Endothelial cell of coronary artery (primary cell): ENCODE measurements around the gene RUSC2. TPM values are rescaled to one million over a fixed set of nuclear protein-coding genes. Genes with fewer than 3 reads are reported as not detected.

Source experiments
- total RNA-seq: library from RNA; depleted of rRNA; stranded (reverse); fragments of >200 nt; gene quantifications from 2 replicates; pipeline ENCODE4 v1.2.3, GENCODE V29; 2014

Gene RUSC2
- 10.3 and 19.7 TPM in 2 replicates for total RNA-seq

GRCh38 chr9:35489313-35490154, at the start of gene RUSC2:
TSS of gene RUSC2 (plus strand) at chr9:35490111. CDS start at chr9:35546522, 56,411 bp downstream.

Other genes with a start within 250 kb of the RUSC2 start
- 4.0 and 8.4 TPM in 2 replicates for gene TESK1, start 115.2 kb downstream of the RUSC2 start, total RNA-seq
- gene CD72, start 128.3 kb downstream of the RUSC2 start, total RNA-seq = not detected in 2 replicates
- not detected in 2 replicates for gene SIT1, start 160.8 kb downstream of the RUSC2 start, total RNA-seq
- gene RMRP, start 167.9 kb downstream of the RUSC2 start, total RNA-seq = 34,663 and 71,197 TPM in 2 replicates
- gene CCDC107, start 168.2 kb downstream of the RUSC2 start, total RNA-seq = 8.9 and 13.7 TPM in 2 replicates
- gene ARHGEF39, start 175.1 kb downstream of the RUSC2 start, total RNA-seq = 0.38 and 0.81 TPM in 2 replicates
- 0.19 TPM in 1 of 2 replicates, not detected in the other for gene CA9, start 183.8 kb downstream of the RUSC2 start, total RNA-seq
- gene TPM2, start 199.8 kb downstream of the RUSC2 start, total RNA-seq = 316 and 644 TPM in 2 replicates
- 315 and 441 TPM in 2 replicates for gene TLN1, start 242.1 kb downstream of the RUSC2 start, total RNA-seq
- gene CREB3, start 242.6 kb downstream of the RUSC2 start, total RNA-seq = 51.5 and 52.2 TPM in 2 replicates